NCI-H2029 (cell line): ENCODE results near the gene SRI.

Source experiments
- DNase-seq: peaks from one replicate; lab custom pipeline; 2025; lab: John Stamatoyannopoulos, UW

SRI gene

DNA sequence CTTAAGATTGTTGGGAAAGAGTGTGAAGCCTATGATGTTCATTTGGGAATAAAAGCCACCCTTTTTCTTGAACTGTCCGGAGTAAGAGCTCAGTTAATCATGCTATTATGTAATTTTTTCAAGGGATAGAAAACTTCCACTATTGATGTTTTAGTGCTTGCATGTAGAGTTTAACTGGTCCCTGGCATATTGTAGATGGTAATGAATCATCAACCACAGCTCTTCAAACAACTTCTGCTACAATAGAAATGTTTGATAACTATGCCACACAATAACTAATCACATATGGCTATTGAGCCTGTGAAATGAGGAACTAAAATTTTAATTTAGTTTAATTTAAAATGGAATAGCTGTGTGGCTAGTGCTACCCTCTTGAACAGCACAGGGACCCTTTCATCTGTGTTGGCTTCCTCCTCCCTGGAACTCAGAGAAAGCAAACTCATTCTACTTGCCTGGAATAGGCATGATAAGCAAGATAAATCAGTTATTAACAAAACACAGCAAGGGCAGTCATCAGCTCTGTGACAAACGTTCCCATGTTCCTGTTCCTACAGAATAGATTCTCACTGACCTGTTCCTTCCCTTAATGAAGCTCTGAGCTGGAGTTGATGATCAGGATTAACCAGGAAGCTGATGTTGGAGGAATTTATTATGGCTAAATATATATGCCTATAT, 4.9 kb upstream of the SRI start:
- DNase-seq = no peak

- DNase-seq = no peak
Measured at GRCh38 chr7:88223265-88223664, 3.4 kb upstream of the SRI start.

GRCh38 chr7:88218836-88219605, 817 bp downstream of the SRI start:
- no peak for DNase-seq

DNA sequence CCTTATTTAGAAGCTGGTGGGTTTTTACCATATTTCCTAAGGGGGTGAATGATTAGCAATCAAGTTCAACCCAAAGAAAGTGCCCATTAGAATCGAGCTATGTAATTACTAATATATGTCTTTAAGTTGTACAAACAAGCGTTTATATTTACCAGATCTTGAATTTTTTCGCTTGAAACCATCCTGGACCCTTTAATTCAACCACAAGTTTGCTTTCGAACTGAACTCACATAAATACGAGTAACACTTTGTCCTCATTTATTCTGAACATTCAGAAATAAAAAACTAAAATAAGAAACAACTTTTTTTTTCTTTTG, 1.5 kb downstream of the SRI start:
- no peak for DNase-seq

GRCh38 chr7:88217675-88218428, 2.0 kb downstream of the SRI start:
- DNase-seq = no peak

GRCh38 chr7:88216276-88216675, 3.6 kb downstream of the SRI start:
- peak; percentile 22 for DNase-seq

DNA sequence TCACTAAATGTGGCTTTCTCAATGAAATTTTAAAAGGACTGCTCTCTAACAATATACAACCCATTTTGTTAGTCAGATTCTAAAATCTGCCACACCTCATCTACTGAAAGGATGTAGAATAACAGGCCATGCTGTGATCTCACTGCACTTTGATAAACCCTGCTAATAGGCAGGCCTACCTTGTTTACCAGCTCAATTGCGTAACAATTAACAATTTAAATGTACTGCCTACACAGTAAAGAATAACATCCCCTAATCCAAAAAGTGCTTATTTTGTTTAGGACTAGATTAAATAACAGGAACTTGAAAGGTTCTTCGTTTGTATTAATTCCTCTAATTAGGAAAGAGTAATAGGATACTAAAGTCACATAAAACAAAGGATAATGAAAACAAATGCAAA, 4.5 kb downstream of the SRI start:
- no peak for DNase-seq

DNA sequence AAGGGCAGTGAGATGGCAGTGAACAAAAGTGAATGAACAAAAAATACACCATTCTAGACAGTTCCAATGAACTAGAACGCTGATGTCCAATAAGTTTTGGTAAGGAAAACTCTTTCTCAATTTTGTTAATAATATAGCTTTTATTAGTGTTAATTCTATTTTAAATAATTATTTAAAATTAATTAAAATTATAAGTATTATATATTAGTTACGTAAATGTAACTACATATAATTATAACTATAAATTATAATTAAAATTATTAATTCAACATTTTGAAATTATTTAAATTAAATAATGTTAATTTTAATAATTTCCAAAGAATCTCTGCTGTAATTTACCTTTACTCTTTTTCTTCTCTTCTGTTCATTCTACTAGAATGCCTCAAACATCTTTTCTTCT, 5.4 kb downstream of the SRI start:
- no peak for DNase-seq

- DNase-seq = no peak
Measured at GRCh38 chr7:88212918-88213317, 6.9 kb downstream of the SRI start.

GRCh38 chr7:88208521-88208920, 11.3 kb downstream of the SRI start:
- DNase-seq = no peak

- no peak for DNase-seq
Measured at GRCh38 chr7:88206254-88206653, 13.6 kb downstream of the SRI start.

DNA sequence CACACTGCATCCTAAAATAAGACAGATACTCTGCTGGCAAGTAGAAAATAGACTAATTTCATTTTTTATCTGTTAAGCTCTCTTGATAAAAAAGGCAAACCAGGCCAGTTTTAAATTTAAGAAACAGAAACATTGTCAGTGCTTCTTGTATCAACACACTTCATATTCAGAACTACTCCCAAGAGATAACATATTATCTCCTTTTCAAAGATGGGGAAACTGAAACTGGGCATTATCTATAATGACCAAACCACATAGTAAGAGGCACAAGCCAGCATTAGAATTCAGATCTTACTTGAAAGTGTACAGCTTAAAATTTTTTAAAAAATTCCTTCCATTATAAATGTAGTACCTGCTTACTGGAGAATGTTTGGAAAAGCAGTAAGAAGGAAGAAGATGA, 14.7 kb downstream of the SRI start:
- no peak for DNase-seq

- no peak for DNase-seq
Measured at GRCh38 chr7:88204525-88205110, 15.2 kb downstream of the SRI start.

DNA sequence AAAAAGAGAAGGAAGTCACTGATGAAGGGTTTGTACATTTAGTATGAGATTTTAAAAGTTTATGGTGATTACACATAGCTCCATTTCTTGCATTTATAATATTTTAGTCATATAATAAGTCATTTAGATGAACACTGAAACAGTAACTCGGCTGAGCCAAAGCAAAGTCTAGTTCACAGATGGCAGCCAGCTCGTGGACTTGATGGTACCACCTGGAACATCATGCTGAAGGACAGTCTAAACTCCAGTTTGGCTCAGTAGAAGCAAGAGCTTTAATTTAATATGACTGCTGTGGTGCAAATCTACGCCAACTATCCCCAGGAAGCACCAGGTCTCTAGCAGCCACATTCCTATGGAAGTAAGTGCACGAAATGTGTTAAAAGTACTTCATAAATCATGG, 16.4 kb downstream of the SRI start:
- no peak for DNase-seq

GRCh38 chr7:88202799-88203198, 17.0 kb downstream of the SRI start:
- DNase-seq = no peak

- DNase-seq = no peak
Measured at GRCh38 chr7:88202278-88202677, 17.6 kb downstream of the SRI start.

- no peak for DNase-seq
Measured at GRCh38 chr7:88201305-88201704, 18.5 kb downstream of the SRI start.

DNA sequence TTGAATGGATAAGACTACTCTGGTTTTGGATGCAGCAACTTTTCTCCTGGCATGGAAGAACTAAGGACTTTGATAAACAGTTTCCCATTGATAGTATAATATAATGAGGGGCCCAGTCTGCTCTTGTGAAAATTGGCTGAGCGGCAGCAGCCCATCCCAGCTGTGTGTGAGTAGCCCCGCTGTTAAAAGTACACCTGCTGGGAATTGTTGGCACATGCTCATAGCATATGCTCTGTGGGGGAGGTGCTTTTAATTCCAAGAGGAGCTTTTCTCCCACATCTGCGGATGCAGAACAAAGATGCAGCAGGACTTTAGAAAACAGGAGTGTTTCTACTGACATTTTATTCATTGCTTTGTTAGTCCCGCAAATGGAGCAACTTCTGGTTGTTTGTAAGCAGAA, 19.0 kb downstream of the SRI start:
- DNase-seq = peak; percentile 31

DNA sequence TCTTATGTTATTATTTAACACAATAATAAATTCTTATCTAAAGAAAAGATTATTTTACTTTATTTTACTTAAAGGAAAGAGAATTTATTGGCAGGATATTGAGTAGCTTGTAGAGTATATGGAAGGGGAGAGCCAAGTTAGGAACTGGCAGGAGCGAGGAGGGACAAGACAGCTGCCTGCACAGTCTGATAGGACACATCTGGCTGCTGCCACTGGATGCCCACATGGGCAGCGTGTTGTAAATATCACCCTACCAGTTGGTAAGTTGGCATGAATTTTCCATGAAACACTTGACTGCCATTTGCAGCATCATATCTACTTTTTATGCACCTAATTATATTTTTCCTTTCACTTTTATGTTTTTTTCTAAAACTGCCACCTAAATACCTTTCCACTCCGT, 19.6 kb downstream of the SRI start:
- no peak for DNase-seq

DNA sequence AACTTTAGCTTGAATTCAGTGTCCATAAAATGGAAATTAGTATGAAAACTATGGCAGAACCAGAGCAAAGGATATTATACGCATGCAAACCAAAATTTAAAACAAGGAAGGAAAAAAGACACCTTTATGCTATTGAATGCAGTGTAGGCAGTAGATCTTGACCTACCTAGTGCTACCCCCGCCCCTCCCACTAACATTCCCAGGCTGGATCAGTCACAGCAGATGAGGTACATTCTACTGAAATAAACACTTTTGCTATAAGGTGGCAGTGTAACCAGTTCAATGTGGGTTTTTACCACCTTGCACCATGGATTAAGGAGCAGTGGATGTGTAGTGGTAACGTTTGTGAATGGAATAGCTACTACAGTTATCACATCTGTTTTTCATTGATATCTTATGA, 27.9 kb downstream of the SRI start:
- DNase-seq = no peak

- DNase-seq = no peak
Measured at GRCh38 chr7:88185650-88186049, 34.2 kb downstream of the SRI start.

- no peak for DNase-seq
Measured at GRCh38 chr7:88184848-88185304, 35.0 kb downstream of the SRI start.

GRCh38 chr7:88183051-88183450, 36.8 kb downstream of the SRI start:
- no peak for DNase-seq
